HCT116 (cell line): Measurements from ENCODE around the gene KLHL40.

ENCODE experiments used
- ATF3 ChIP-seq: IDR thresholded peaks from 2 replicates; pipeline ENCODE4 v1.6.1; 2012
- CTCF ChIP-seq, 3 experiments: fragments of 200-600 bp in 1 of 3; sonication (generic) in 1 of 3; IDR thresholded peaks in 2 of 3; conservative IDR thresholded peaks in 1 of 3; 2 replicates each; pipeline ENCODE4 v1.5.1; 2012 to 2017; ENCODE audit warnings: low read depth in 2 of 3, low read length in 2 of 3, antibody characterized with exemption in 1 of 3, borderline replicate concordance in 1 of 3, control low read depth in 1 of 3, mild to moderate bottlenecking in 1 of 3, mixed read lengths in 1 of 3, mixed run types in 1 of 3, moderate library complexity in 1 of 3; ENCODE audit not compliant: insufficient read depth in 1 of 3
- EZH2 ChIP-seq: fragments of 200-600 bp; sonication (generic); IDR thresholded peaks from 2 replicates; pipeline ENCODE4 v1.6.1; 2017; ENCODE audit warnings: antibody characterized with exemption, mixed run types
- EZH2phosphoT487 ChIP-seq: fragments of 200-600 bp; IDR thresholded peaks from 2 replicates; pipeline ENCODE4 v1.6.1; 2018; ENCODE audit warnings: antibody characterized with exemption, borderline replicate concordance
- JUND ChIP-seq: IDR thresholded peaks from 2 replicates; pipeline ENCODE4 v1.6.1; 2012
- MAX ChIP-seq: IDR thresholded peaks from 2 replicates; pipeline ENCODE4 v1.6.1; 2012
- POLR2A ChIP-seq: IDR thresholded peaks from 2 replicates; pipeline ENCODE4 v1.7.0; 2011; ENCODE audit warnings: borderline replicate concordance; ENCODE audit not compliant: insufficient read depth, insufficient read length; ENCODE audit errors: extremely low read depth
- RAD21 ChIP-seq: IDR thresholded peaks from 2 replicates; pipeline ENCODE4 v1.6.1; 2012; ENCODE audit warnings: low read depth, mild to moderate bottlenecking
- REST ChIP-seq: IDR thresholded peaks from 2 replicates; pipeline ENCODE4 v1.6.1; 2012; ENCODE audit warnings: low read depth
- SP1 ChIP-seq: IDR thresholded peaks from 2 replicates; pipeline ENCODE4 v1.6.1; 2012; ENCODE audit warnings: low read depth
- ZNF274 ChIP-seq: fragments of 200-500 bp; sonication (Bioruptor generic); IDR thresholded peaks from 2 replicates; pipeline ENCODE4 v1.6.1; 2014; ENCODE audit warnings: mild to moderate bottlenecking, low read depth, low read length, inconsistent platforms

GRCh38 chr3:42649006-42649405 is 36.3 kb upstream of the KLHL40 start:
- TF ChIP-seq RAD21 (no peak), CTCF (IDR thresholded peaks at IDR 0.05 in 2 of 3, conservative IDR thresholded peaks at IDR 0.05 in 1 of 3; ENCODE audit: borderline replicate concordance in 1 of 3, insufficient read depth in 1 of 3, low read depth in 2 of 3, low read length in 2 of 3) (no peak), REST (no peak), JUND (no peak), EZH2phosphoT487 (no peak), POLR2A (no peak), MAX (no peak), EZH2 (no peak), SP1 (no peak), ATF3 (no peak), ZNF274 (no peak)
